ENCODE results near the gene SLC35F1.

The SLC35F1 gene

DNA sequence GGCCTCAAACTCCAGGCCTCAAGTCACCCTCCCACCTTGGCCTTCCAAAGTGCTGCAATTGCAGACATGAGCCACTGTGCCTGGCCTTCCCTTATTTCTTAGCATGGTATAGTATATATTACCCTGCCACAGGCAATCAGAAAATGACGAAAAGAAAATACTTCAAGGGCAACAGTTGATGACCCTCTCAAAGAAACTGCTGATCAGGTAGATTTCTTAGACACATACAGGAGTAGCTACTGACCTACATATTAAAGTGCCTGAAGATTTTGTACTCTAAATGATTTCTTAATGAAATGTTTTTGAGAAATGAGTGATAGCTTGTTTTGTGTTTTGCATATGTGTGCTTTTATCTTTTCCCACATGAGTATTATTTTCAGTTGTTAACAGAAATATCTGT, 4.6 kb downstream of the SLC35F1 start:
- DNase-seq (ENCODE audit: low read depth): no peak
- TF ChIP-seq, protein P1, sequence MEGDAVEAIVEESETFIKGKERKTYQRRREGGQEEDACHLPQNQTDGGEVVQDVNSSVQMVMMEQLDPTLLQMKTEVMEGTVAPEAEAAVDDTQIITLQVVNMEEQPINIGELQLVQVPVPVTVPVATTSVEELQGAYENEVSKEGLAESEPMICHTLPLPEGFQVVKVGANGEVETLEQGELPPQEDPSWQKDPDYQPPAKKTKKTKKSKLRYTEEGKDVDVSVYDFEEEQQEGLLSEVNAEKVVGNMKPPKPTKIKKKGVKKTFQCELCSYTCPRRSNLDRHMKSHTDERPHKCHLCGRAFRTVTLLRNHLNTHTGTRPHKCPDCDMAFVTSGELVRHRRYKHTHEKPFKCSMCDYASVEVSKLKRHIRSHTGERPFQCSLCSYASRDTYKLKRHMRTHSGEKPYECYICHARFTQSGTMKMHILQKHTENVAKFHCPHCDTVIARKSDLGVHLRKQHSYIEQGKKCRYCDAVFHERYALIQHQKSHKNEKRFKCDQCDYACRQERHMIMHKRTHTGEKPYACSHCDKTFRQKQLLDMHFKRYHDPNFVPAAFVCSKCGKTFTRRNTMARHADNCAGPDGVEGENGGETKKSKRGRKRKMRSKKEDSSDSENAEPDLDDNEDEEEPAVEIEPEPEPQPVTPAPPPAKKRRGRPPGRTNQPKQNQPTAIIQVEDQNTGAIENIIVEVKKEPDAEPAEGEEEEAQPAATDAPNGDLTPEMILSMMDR (IDR thresholded peaks at IDR 0.05; ENCODE audit: low read depth, low read length, missing control alignments): no peak
- no peak overlapping the region for H3K4me3 ChIP-seq (ENCODE audit: low read depth, low read length)

DNA sequence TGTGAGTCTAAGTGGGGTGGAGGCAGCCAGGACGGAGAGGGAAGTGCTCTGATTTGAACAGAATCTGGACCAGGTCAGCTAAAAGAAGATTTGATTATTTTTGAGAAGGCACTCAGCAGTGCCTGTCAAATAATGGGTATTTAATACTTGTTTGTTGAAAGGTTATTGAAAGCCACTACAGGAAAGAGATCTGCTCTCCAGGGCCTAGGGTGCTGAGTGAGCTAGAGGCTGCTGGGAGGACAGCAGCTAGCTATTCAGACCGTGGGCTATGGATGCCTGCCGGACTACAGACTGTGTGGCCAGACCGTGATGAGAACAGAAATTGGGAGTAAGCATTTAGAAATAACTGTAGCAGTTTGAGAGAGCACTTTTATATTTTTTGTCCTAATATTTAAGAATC, 8.8 kb downstream of the SLC35F1 start:
- TF ChIP-seq, protein P1 (IDR thresholded peaks at IDR 0.05; ENCODE audit: low read depth, low read length, missing control alignments): no peak
- H3K4me3 ChIP-seq (ENCODE audit: low read depth, low read length): no peak overlapping the region
- no peak for DNase-seq (ENCODE audit: low read depth)

DNA sequence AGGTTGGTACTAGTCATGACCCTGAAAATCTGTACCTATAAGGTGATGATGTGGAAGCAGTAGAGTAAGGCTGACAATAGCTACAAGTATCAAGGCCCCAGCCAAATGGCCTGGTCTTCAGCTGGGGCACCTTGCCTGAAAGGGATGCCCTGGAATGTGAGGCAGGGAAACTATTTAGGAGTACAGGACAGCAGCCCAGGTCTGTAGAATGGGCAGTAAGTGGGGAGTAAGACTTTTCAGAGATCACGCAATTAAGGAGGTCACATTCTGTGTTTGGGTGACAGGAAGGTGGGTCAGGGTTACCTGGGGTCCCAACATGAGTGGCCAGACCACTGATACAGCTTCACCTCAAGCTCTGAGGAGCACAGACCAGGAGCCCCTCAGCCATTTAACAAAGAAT, 9.4 kb downstream of the SLC35F1 start:
- DNase-seq (ENCODE audit: low read depth): no peak
- TF ChIP-seq, protein P1 (IDR thresholded peaks at IDR 0.05; ENCODE audit: low read depth, low read length, missing control alignments): no peak

DNA sequence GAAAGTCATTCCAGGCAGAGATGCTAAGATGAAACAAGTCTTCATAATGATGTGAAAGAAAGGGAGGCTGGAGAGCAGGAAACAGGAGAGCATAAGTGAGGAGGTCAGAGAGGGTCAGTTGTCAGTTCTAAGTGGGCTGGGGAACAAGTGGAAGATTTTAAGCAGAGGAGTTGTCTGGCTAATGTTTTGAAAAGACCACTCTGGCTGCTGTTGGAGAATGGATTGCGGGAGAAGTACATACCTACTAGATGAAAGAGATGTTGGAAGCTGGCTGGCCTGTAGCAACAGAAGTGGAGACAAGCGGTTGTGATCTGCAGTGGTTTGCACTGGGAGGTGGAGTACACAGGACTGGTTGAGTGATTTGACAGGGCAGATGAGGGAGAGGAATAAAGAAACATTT, 10.1 kb downstream of the SLC35F1 start:
- no peak overlapping the region for H3K4me3 ChIP-seq (ENCODE audit: low read depth, low read length)
- DNase-seq (ENCODE audit: low read depth): no peak
- TF ChIP-seq, protein P1 (IDR thresholded peaks at IDR 0.05; ENCODE audit: low read depth, low read length, missing control alignments): no peak

More for the DNA sequence above, 9.4 kb downstream of the SLC35F1 start:
- H3K4me3 ChIP-seq (ENCODE audit: low read depth, low read length): no peak overlapping the region

DNA sequence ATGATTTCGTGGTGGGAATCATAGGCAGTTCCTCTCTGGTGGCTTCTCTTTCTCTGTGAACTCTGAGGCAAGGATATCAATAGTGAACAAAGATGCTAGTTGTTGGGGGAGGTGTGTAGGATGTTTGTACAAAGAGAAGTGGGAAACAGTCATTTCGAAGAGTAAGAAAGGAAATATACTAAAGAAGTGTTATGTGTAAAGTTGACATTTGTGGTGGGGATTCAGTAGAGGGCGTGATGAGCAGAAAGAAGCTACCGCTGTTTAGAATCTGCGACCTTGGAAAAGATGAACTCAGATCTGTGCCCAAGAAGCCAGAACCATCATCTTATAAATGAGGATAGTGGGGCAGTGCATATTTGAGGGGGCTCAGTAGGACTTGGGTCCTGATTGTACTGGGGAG, 11.4 kb downstream of the SLC35F1 start:
- no peak for DNase-seq (ENCODE audit: low read depth)
- no peak overlapping the region for H3K4me3 ChIP-seq (ENCODE audit: low read depth, low read length)
- TF ChIP-seq, protein P1 (IDR thresholded peaks at IDR 0.05; ENCODE audit: low read depth, low read length, missing control alignments): peak; percentile 18

DNA sequence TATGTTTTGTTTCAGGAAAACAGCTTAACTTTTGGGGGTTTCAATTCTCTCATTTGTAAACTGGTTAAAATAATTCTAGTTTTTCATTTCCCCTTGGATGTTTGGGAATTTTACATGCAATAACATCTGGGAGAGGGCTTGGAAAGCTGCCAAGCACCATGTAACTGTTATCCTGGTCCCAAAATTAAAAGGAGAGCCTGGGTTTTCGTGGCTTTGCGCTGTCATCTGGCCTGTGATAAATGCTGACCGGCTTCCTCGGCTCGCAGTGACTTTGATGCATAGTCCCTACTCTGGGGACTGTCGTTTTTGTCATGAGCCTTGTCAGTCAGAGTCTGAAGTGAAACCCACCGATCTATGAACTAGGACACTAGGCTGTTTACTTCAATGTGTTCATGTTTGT, 12.2 kb downstream of the SLC35F1 start:
- DNase-seq (ENCODE audit: low read depth): no peak
- no peak overlapping the region for H3K4me3 ChIP-seq (ENCODE audit: low read depth, low read length)

More for the DNA sequence above, 12.2 kb downstream of the SLC35F1 start:
- TF ChIP-seq, protein P1 (IDR thresholded peaks at IDR 0.05; ENCODE audit: low read depth, low read length, missing control alignments): no peak
